ENCODE data around the gene POLR3GL. TPM values are rescaled to one million over a fixed set of nuclear protein-coding genes. Genes with fewer than 3 reads are reported as not detected.
"Not testable (repeated sequence)": the region's sequence is repeated elsewhere in the genome, so short reads cannot be mapped to it uniquely, and the experiment has no call there.

The POLR3GL gene
- total RNA-seq, 1 donor: 12.7 TPM

DNA sequence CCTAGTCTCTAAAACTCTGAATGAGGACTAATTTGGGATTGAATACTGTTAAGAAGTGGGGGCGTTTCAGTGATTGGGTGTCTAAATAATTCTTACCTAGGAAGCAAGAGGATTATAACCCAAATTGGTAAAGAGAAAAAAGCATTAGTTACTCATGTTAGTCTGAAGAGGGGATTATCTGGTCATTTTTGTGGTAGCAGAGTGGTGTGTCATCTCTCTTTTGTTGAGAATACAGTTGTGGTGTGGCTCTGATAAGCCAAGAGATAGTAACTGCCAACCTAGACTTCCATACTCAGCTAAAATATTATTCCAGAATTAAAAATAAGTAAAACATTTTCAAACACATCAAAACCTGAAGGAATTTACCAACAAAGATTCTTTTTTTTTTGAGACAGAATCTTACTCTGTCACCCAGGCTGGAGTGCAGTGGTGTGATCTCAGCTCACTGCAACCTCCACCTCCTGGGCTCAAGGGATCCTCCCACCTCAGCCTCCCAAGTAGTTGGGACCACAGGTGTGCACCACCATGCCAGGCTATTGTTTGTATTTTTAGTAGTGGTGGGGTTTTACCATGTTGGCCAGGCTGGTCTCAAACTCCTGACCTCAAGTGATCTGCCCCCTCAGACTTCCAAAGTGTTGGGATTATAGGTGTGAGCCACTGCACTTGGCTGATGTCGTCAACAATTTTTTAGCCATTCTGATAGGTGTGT lies 61.5 kb downstream of the POLR3GL start:
- H3K4me3 ChIP-seq (ENCODE audit: low read length); H3K9me3 ChIP-seq (ENCODE audit: low read depth, low read length); H3K4me1 ChIP-seq (ENCODE audit: insufficient read depth, low read length): not testable (repeated sequence)
- peaks cover 11% of the 10 kb centered on the region for H3K27me3 ChIP-seq (ENCODE audit: insufficient read depth, low read length)

DNA sequence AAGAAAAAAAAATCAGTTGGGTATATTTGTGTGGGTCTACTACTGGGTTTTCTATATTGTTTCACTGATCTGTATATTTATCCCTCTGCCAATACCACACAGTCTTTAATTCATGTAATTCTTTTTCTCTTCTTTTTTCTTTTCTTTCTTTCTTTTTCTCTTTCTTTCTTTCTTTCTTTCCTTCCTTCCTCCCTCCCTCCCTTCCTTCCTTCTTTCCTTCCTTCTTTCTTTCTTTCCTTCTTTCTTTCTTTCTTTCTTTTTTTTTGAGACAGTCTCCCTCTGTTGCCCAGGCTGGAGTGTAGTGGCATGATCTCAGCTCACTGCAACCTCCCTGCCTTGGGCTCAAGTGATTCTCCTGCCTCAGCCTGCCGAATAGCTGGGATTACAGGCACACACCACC lies 62.2 kb downstream of the POLR3GL start:
- H3K27me3 ChIP-seq (ENCODE audit: insufficient read depth, low read length); H3K4me1 ChIP-seq (ENCODE audit: insufficient read depth, low read length); H3K4me3 ChIP-seq (ENCODE audit: low read length); H3K9me3 ChIP-seq (ENCODE audit: low read depth, low read length): not testable (repeated sequence)

Other genes starting within 250 kb of the POLR3GL start
- 9.0 TPM for gene CD160, start 245.2 kb upstream of the POLR3GL start, total RNA-seq
- 16.4 TPM for gene RNF115, start 140.6 kb upstream of the POLR3GL start, total RNA-seq
- gene POLR3C, start 140.5 kb upstream of the POLR3GL start, total RNA-seq: 29.9 TPM
- 1.2 TPM for gene NUDT17, start 119.1 kb upstream of the POLR3GL start, total RNA-seq
- 8.0 TPM for gene PIAS3, start 105.6 kb upstream of the POLR3GL start, total RNA-seq
- not detected for gene ANKRD35, start 78.8 kb upstream of the POLR3GL start, total RNA-seq
- gene ITGA10, start 54.6 kb upstream of the POLR3GL start, total RNA-seq: 0.21 TPM
- 6.1 TPM for gene PEX11B, start 46.0 kb upstream of the POLR3GL start, total RNA-seq
- 98.2 TPM for gene RBM8A, start 37.2 kb upstream of the POLR3GL start, total RNA-seq
- 15.1 TPM for gene LIX1L, start 6.7 kb upstream of the POLR3GL start, total RNA-seq
- 0.42 TPM for gene ANKRD34A, start 115 bp upstream of the POLR3GL start, total RNA-seq
- 2,317 TPM for gene TXNIP, start 31.9 kb downstream of the POLR3GL start, total RNA-seq
- gene HJV, start 57.0 kb downstream of the POLR3GL start, total RNA-seq: not detected
- gene NBPF10, start 180.1 kb downstream of the POLR3GL start, total RNA-seq: 3.3 TPM

Data from mononuclear cell (primary cell).